ENCODE measurements around the gene TAB2.

GRCh38 chr6:149340200-149340599 lies 22.7 kb downstream of the TAB2 start:
- TF ChIP-seq EZH2phosphoT487 (IDR thresholded peaks at IDR 0.05; ENCODE audit: low read depth) (no peak), CTCF (IDR thresholded peaks at IDR 0.05; ENCODE audit: low read depth, low read length) (no peak)
